HEK293 (cell line): ENCODE data around the gene GIPC2.
"Not testable (repeated sequence)": the region's sequence is repeated elsewhere in the genome, so short reads cannot be mapped to it uniquely, and the experiment has no call there.

Experiments used
- CTCF ChIA-PET: fragments of 350-600 bp; formaldehyde crosslinking; extraction: SDS; loops from one replicate; lab custom pipeline; 2021; ENCODE audit warnings: antibody characterized with exemption; lab: Yijun Ruan, JAX
- POLR2A ChIA-PET: fragments of 300-600 bp; formaldehyde crosslinking; extraction: SDS; loops from one replicate; lab custom pipeline; 2020; ENCODE audit warnings: antibody characterized with exemption, inconsistent platforms; lab: Yijun Ruan, JAX
- H3K27ac ChIP-seq: fragments of 200-500 bp; sonication (Bioruptor generic); 2 replicates; pipeline ENCODE4 v1.5.1; 2014; ENCODE audit warnings: low read depth, low read length, control low read depth, inconsistent platforms; ENCODE audit errors: extremely low read depth
- H3K36me3 ChIP-seq, 2 experiments: fragments of 200-500 bp in 1 of 2; sonication (Bioruptor generic) in 1 of 2; 1 replicate in 1 of 2; 2 replicates in 1 of 2; pipeline ENCODE4 v1.5.1; 2014 to 2017; ENCODE audit warnings: inconsistent platforms in 2 of 2, low read length in 2 of 2; ENCODE audit not compliant: control insufficient read depth in 2 of 2, insufficient read depth in 1 of 2
- H3K4me1 ChIP-seq: fragments of 200-500 bp; sonication (Bioruptor generic); 2 replicates; pipeline ENCODE4 v1.5.1; 2014; ENCODE audit warnings: mild to moderate bottlenecking, low read length, inconsistent platforms; ENCODE audit not compliant: control insufficient read depth, insufficient read depth
- H3K4me3 ChIP-seq: 2 replicates; pipeline ENCODE4 v1.5.1; 2011; ENCODE audit warnings: low read depth, mild to moderate bottlenecking, control low read depth, low read length, moderate library complexity
- H3K9me3 ChIP-seq: fragments of 200-500 bp; sonication (Bioruptor generic); 2 replicates; pipeline ENCODE4 v1.5.1; 2014; ENCODE audit warnings: low read depth, low read length, inconsistent platforms; ENCODE audit not compliant: control insufficient read depth, insufficient read depth
- BCL11B ChIP-seq: fragments of 450-650 bp; formaldehyde crosslinking; IDR thresholded peaks from 2 replicates; pipeline ENCODE4 v1.5.1; 2016; ENCODE audit warnings: low read depth, missing biosample characterization, missing genetic modification characterization
- ELK4 ChIP-seq: IDR thresholded peaks from 2 replicates; pipeline ENCODE4 v1.6.1; 2011; ENCODE audit warnings: mild to moderate bottlenecking, low read depth, low read length, borderline replicate concordance
- REST ChIP-seq: fragments of 450-650 bp; formaldehyde crosslinking; IDR thresholded peaks from 2 replicates; pipeline ENCODE4 v1.5.1; 2016; ENCODE audit warnings: missing biosample characterization, missing genetic modification characterization
- ZNF140 ChIP-seq: fragments of 450-650 bp; formaldehyde crosslinking; IDR thresholded peaks from 2 replicates; pipeline ENCODE4 v1.5.1; 2016; ENCODE audit warnings: missing biosample characterization, missing genetic modification characterization
- ZNF274 ChIP-seq, 2 experiments: fragments of 200-500 bp in 1 of 2; fragments of 450-650 bp in 1 of 2; sonication (Bioruptor generic) in 1 of 2; formaldehyde crosslinking in 1 of 2; IDR thresholded peaks; 2 replicates each; pipeline versions ENCODE4 v1.5.1 to v1.6.1; 2014 to 2016; ENCODE audit warnings: borderline replicate concordance in 1 of 2, inconsistent platforms in 1 of 2, low read length in 1 of 2, missing biosample characterization in 1 of 2, missing genetic modification characterization in 1 of 2
- ZNF302 ChIP-seq: fragments of 450-650 bp; formaldehyde crosslinking; IDR thresholded peaks from 2 replicates; pipeline ENCODE4 v1.5.1; 2016; ENCODE audit warnings: missing biosample characterization, missing genetic modification characterization, low read depth
- ZNF324 ChIP-seq: fragments of 450-650 bp; formaldehyde crosslinking; IDR thresholded peaks from 2 replicates; pipeline ENCODE4 v1.5.1; 2016; ENCODE audit warnings: missing biosample characterization, missing genetic modification characterization
- ZNF362 ChIP-seq: fragments of 450-650 bp; formaldehyde crosslinking; IDR thresholded peaks from 2 replicates; pipeline ENCODE4 v1.5.1; 2016; ENCODE audit warnings: missing biosample characterization, missing genetic modification characterization
- ZNF423 ChIP-seq: fragments of 450-650 bp; formaldehyde crosslinking; IDR thresholded peaks from 2 replicates; pipeline ENCODE4 v1.5.1; 2016; ENCODE audit warnings: missing biosample characterization, missing genetic modification characterization
- ZNF560 ChIP-seq: fragments of 450-650 bp; formaldehyde crosslinking; IDR thresholded peaks from 2 replicates; pipeline ENCODE4 v1.5.1; 2017; ENCODE audit warnings: missing biosample characterization, missing genetic modification characterization, borderline replicate concordance
- ZNF623 ChIP-seq: fragments of 450-650 bp; formaldehyde crosslinking; IDR thresholded peaks from 2 replicates; pipeline ENCODE4 v1.5.1; 2016; ENCODE audit warnings: missing biosample characterization, missing genetic modification characterization
- ZNF624 ChIP-seq: fragments of 450-650 bp; formaldehyde crosslinking; IDR thresholded peaks from 2 replicates; pipeline ENCODE4 v1.5.1; 2017; ENCODE audit warnings: missing biosample characterization, missing genetic modification characterization
- TF ChIP-seq, protein P1 (sequence below): fragments of 450-650 bp; formaldehyde crosslinking; IDR thresholded peaks from 2 replicates; pipeline ENCODE4 v1.5.1; 2016; ENCODE audit warnings: missing biosample characterization, missing genetic modification characterization, borderline replicate concordance
- TF ChIP-seq, protein P2 (sequence below): fragments of 450-650 bp; formaldehyde crosslinking; IDR thresholded peaks from 2 replicates; pipeline ENCODE4 v1.5.1; 2016; ENCODE audit warnings: missing biosample characterization, missing genetic modification characterization

The GIPC2 gene

GRCh38 chr1:78114034-78114956, 68.5 kb downstream of the GIPC2 start (continued):
- TF ChIP-seq, protein P1, sequence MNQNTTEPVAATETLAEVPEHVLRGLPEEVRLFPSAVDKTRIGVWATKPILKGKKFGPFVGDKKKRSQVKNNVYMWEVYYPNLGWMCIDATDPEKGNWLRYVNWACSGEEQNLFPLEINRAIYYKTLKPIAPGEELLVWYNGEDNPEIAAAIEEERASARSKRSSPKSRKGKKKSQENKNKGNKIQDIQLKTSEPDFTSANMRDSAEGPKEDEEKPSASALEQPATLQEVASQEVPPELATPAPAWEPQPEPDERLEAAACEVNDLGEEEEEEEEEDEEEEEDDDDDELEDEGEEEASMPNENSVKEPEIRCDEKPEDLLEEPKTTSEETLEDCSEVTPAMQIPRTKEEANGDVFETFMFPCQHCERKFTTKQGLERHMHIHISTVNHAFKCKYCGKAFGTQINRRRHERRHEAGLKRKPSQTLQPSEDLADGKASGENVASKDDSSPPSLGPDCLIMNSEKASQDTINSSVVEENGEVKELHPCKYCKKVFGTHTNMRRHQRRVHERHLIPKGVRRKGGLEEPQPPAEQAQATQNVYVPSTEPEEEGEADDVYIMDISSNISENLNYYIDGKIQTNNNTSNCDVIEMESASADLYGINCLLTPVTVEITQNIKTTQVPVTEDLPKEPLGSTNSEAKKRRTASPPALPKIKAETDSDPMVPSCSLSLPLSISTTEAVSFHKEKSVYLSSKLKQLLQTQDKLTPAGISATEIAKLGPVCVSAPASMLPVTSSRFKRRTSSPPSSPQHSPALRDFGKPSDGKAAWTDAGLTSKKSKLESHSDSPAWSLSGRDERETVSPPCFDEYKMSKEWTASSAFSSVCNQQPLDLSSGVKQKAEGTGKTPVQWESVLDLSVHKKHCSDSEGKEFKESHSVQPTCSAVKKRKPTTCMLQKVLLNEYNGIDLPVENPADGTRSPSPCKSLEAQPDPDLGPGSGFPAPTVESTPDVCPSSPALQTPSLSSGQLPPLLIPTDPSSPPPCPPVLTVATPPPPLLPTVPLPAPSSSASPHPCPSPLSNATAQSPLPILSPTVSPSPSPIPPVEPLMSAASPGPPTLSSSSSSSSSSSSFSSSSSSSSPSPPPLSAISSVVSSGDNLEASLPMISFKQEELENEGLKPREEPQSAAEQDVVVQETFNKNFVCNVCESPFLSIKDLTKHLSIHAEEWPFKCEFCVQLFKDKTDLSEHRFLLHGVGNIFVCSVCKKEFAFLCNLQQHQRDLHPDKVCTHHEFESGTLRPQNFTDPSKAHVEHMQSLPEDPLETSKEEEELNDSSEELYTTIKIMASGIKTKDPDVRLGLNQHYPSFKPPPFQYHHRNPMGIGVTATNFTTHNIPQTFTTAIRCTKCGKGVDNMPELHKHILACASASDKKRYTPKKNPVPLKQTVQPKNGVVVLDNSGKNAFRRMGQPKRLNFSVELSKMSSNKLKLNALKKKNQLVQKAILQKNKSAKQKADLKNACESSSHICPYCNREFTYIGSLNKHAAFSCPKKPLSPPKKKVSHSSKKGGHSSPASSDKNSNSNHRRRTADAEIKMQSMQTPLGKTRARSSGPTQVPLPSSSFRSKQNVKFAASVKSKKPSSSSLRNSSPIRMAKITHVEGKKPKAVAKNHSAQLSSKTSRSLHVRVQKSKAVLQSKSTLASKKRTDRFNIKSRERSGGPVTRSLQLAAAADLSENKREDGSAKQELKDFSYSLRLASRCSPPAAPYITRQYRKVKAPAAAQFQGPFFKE (tag by site-specific recombination): no peak
- TF ChIP-seq BCL11B: no peak
- TF ChIP-seq, protein P2, sequence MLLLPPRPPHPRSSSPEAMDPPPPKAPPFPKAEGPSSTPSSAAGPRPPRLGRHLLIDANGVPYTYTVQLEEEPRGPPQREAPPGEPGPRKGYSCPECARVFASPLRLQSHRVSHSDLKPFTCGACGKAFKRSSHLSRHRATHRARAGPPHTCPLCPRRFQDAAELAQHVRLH: no peak
- no peak for TF ChIP-seq ZNF140 (tag by site-specific recombination)

DNA sequence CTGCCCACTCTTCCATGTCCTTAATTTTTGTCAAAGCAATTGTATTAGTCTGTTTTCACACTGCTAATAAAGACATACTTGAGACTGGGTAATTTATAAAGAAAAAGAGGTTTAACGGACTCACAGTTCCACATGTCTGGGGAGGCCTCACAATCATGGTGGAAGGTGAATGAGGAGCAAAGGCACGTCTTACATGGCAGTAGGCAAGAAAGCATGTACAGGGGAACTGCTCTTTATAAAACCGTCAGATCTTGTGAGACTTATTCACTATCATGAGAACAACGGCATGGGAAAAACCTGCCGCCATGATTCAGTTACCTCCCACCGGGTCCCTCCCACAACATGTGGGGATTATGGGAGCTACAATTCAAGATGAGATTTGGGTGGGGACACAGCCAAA, 74.7 kb downstream of the GIPC2 start:
- POLR2A ChIA-PET, CTCF ChIA-PET, H3K4me3 ChIP-seq, H3K27ac ChIP-seq, H3K9me3 ChIP-seq, H3K36me3 ChIP-seq, H3K4me1 ChIP-seq: not testable (repeated sequence)

DNA sequence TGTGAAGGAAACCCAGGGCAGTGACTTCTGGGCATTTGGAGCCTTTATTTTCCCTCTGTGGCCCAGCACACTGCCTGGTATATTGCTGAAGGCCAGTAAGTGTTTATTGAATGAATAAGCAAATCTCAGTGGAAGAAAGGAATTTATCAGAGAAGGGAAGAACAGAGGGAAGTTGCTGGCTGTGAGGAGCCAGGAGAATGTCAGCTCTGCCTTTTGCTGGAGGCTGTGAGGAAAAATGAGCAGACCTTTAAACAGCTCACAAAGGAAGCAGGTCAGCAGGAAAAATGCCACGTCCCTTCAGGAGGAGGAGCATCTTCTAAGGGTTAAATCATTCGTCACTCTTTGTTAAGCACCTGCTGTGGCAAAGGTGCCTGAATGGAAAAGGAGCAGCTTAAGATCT, 75.9 kb downstream of the GIPC2 start:
- TF ChIP-seq ZNF274 (IDR thresholded peaks at IDR 0.05; ENCODE audit: low read length) (no peak), ZNF274 (tag by site-specific recombination; IDR thresholded peaks at IDR 0.05; ENCODE audit: borderline replicate concordance) (no peak), ZNF324 (no peak), ZNF560 (tag by site-specific recombination) (no peak), ZNF624 (tag by site-specific recombination) (no peak), ZNF623 (tag by site-specific recombination) (no peak), ELK4 (no peak), ZNF302 (tag by site-specific recombination) (no peak), REST (tag by site-specific recombination) (no peak), ZNF423 (no peak), ZNF362 (tag by site-specific recombination) (no peak)
- TF ChIP-seq, all 188 proteins: peak for 0
- Histone ChIP-seq H3K36me3 (no peaks in the 10 kb centered on the region), H3K27ac (no peak overlapping the region), H3K4me1 (no peaks in the 10 kb centered on the region), H3K9me3 (no peaks in the 10 kb centered on the region), H3K4me3 (no peak overlapping the region)
- ChIA-PET CTCF (interaction anchor here (0.7 to 1.0 kb wide), 2 partner anchors 10 to 140 kb away, joined by 3 to 6 read pairs; no protein-coding TSS in a partner anchor), POLR2A (no interaction called here)
